Ishikawa (cell line): ENCODE results near the gene DDX23.

Source experiments
- CEBPB ChIP-seq: IDR thresholded peaks from 2 replicates; pipeline ENCODE4 v1.6.1; 2012
- CREB1 ChIP-seq: IDR thresholded peaks from 2 replicates; pipeline ENCODE4 v1.6.1; 2012; ENCODE audit warnings: low read depth
- EGR1 ChIP-seq: IDR thresholded peaks from 2 replicates; pipeline ENCODE4 v1.6.1; 2012
- EP300 ChIP-seq: IDR thresholded peaks from 2 replicates; pipeline ENCODE4 v1.6.1; 2012; ENCODE audit warnings: borderline replicate concordance
- FOXM1 ChIP-seq: IDR thresholded peaks from 2 replicates; pipeline ENCODE4 v1.6.1; 2012; ENCODE audit warnings: low read depth, borderline replicate concordance
- NFIC ChIP-seq: IDR thresholded peaks from 2 replicates; pipeline ENCODE4 v1.6.1; 2012
- RAD21 ChIP-seq: IDR thresholded peaks from 2 replicates; pipeline ENCODE4 v1.6.1; 2012; ENCODE audit warnings: low read depth
- REST ChIP-seq: IDR thresholded peaks from 2 replicates; pipeline ENCODE4 v1.6.1; 2012; ENCODE audit warnings: low read depth, mild to moderate bottlenecking
- TAF1 ChIP-seq: IDR thresholded peaks from 2 replicates; pipeline ENCODE4 v1.6.1; 2012; ENCODE audit warnings: low read depth, mild to moderate bottlenecking
- TCF12 ChIP-seq: IDR thresholded peaks from 2 replicates; pipeline ENCODE4 v1.6.1; 2012; ENCODE audit warnings: low read depth
- TEAD4 ChIP-seq: IDR thresholded peaks from 2 replicates; pipeline ENCODE4 v1.6.1; 2012
- YY1 ChIP-seq: IDR thresholded peaks from 2 replicates; pipeline ENCODE4 v1.6.1; 2012; ENCODE audit warnings: low read depth
- ZBTB7A ChIP-seq: IDR thresholded peaks from 2 replicates; pipeline ENCODE4 v1.6.1; 2012; ENCODE audit warnings: low read depth
- TF ChIP-seq, protein P1 (sequence below): IDR thresholded peaks from 2 replicates; pipeline ENCODE4 v1.6.1; 2012
- TF ChIP-seq, protein P2 (sequence below): IDR thresholded peaks from 2 replicates; pipeline ENCODE4 v1.6.1; 2012

The DDX23 gene

GRCh38 chr12:48875944-48876515, 24.1 kb upstream of the DDX23 start:
- no peak for TF ChIP-seq CREB1
- no peak for TF ChIP-seq TCF12
- TF ChIP-seq CEBPB = no peak

DNA sequence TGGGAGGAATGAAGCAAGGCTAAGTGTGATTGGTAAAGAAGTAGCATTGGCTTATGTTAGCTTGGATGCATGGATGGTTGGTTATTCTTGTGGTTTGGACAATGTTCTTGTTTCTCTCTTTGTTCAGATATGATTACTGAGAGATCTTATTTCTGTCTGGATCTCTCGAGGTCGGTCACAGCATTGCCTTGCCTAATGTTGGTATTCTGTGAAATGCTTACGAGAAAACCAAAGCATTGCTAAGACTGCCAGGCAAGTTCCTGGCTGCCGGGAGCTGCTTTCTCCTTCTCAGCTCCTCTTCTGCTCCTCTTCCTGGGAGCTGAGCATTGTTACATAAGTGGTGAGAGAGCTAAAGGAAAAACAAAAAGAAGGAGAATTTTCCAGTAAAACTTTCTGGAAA, 21.1 kb upstream of the DDX23 start:
- TF ChIP-seq EGR1 (no peak), FOXM1 (no peak), NFIC (no peak), RAD21 (no peak), CREB1 (no peak), EP300 (no peak), YY1 (no peak), TAF1 (no peak), TCF12 (no peak), TEAD4 (no peak), REST (no peak), CEBPB (no peak), ZBTB7A (no peak)
- TF ChIP-seq, protein P1, sequence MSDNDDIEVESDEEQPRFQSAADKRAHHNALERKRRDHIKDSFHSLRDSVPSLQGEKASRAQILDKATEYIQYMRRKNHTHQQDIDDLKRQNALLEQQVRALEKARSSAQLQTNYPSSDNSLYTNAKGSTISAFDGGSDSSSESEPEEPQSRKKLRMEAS = no peak
- TF ChIP-seq, protein P2, sequence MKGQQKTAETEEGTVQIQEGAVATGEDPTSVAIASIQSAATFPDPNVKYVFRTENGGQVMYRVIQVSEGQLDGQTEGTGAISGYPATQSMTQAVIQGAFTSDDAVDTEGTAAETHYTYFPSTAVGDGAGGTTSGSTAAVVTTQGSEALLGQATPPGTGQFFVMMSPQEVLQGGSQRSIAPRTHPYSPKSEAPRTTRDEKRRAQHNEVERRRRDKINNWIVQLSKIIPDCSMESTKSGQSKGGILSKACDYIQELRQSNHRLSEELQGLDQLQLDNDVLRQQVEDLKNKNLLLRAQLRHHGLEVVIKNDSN = no peak

DNA sequence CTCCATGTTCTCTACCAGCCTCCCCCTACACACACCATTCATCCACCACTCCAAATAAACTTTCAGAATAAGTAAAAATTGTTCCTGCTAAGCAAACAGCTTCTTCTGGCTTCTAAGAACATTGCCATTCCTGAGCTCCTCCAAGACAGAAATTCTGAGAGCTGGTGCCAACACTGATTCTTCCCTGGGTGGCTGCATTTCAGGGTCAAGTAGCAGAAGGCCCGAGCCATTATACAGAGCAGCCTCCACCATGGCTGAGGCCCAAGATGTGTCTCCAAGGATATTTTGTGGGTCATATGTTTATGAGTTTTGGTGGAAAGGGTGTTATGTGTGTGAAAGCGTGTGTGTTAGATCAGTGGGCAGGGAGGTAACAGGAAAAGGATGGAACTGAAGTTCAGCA, 17.2 kb upstream of the DDX23 start:
- TF ChIP-seq EGR1 = no peak
- TF ChIP-seq, protein P1 = no peak
- TF ChIP-seq ZBTB7A = no peak
- no peak for TF ChIP-seq TEAD4
- TF ChIP-seq REST = no peak
- TF ChIP-seq TAF1 = no peak
- TF ChIP-seq CEBPB = no peak
- no peak for TF ChIP-seq RAD21
- TF ChIP-seq EP300 = no peak
- TF ChIP-seq, protein P2 = no peak
- no peak for TF ChIP-seq CREB1

- no peak for TF ChIP-seq ZBTB7A
- TF ChIP-seq FOXM1 = no peak
- no peak for TF ChIP-seq CREB1
- TF ChIP-seq, protein P2 = no peak
- TF ChIP-seq, protein P1 = no peak
- no peak for TF ChIP-seq RAD21
- no peak for TF ChIP-seq TEAD4
Measured at GRCh38 chr12:48868451-48868850, 16.5 kb upstream of the DDX23 start.

DNA sequence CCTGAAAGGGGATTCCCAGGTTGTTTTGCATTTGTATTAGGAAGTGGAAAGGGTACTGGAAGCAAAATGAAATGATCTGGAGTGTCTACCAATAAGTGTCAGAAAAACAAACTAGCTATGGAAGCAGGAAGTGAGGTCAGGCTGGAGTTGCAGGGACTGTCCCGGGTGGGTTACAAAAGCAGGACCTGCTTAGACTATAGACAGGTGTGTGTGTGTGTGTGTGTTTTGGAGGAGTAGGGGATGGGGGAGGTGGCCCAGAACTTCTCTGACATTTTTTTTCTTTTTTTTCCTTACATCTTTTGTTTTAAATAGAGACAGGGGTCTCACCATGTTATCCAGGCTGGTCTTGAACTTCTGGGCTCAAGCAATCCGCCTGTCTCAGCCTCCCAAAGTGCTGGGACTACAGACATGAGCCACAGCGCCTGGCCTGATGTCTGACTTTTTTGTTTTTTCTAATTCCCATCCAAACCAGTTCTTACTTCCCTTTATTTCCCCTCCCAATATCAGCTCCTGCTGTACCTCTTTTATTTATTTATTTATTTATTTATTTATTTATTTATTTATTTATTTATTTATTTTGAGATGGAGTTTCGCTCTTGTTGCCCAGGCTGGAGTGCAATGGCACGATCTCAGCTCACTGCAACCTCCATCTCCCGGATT, 14.2 kb upstream of the DDX23 start:
- no peak for TF ChIP-seq TEAD4
- TF ChIP-seq, protein P2 = no peak
- 0 out of 2 replicates have a peak, but pooled peaks have one; percentile 3 for TF ChIP-seq FOXM1
- TF ChIP-seq TAF1 = no peak
